ELR (cell line): ENCODE data around the gene RAB23.
A peak's percentile ranks its signal among the peaks of the same experiment; 100 is the strongest.

Experiments
- DNase-seq: peaks from one replicate; pipeline ENCODE4 v3.0.0-alpha.2; 2015; ENCODE audit warnings: low read depth

Gene RAB23

DNA sequence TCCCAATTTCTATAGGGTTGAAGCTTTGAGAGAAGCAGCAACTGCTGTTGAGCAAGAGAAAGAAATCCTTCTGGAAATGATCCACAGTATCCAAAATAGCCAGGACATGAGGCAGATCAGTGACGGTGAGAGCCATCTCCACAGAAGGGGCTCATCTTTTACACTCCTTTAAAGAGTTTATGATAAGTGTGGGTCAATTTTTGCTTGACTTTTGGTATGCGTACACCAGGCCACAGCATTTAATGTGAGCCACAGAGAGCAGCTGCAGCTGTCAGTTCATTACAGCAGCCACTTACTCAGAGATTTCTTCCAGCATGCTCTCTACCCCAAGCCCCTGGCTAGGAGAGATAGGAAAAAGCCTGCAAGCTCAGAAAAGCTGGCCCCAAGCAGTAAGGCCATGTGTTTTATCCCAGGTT, 40.1 kb downstream of the RAB23 start:
- no peak for DNase-seq

DNA sequence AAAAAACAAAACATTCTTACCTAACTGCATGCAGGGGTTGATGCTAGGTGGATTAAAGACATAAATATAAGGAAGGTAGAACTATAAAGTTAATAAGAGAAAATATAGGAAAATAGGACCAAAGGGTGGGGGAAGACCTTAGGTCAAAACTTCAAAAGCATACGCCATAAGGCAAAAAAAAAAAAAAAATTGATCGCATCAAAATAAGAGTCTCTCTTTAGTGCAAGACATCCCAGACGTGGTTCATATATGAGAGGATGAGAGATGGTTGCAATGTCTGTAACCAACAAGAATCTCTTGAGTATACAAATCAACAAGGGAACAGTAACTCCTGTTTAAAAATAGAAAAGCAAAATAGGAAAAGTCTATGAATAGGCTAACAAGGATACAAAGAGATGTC, 41.5 kb downstream of the RAB23 start:
- DNase-seq, result no peak

DNA sequence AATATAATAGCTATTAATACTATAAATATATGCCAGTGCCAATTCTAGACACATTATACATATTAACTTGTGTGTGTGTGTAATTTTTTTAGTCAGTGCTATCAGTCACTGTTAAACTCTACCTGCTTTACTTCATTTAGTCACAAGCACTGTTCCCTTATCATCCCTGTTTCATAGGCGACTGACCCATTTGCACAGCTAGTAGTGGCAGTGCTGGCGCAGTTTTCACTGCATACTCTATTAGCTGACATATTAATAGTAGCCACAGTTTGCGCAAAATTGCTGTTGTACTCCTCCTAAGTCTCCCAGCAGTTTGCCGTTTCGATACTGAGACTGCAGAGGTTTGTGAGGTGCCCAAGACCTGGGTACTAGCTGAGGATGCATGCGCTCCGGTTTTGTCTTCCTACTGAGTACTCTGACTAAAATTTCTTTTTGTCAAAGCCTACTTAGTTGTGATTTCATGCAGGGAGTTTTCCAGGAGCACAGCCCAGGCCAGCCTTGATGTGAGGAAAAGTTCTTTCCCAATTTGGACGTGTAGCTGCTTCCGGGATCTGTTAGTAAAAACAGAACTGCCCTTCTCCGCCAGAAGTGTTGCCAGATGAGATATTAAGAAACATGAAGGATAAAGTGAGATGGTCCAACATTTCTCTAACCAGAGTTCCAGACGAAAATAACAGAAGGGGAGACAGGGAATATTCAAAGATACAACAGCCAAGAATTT, 44.4 kb downstream of the RAB23 start:
- no peak for DNase-seq

DNA sequence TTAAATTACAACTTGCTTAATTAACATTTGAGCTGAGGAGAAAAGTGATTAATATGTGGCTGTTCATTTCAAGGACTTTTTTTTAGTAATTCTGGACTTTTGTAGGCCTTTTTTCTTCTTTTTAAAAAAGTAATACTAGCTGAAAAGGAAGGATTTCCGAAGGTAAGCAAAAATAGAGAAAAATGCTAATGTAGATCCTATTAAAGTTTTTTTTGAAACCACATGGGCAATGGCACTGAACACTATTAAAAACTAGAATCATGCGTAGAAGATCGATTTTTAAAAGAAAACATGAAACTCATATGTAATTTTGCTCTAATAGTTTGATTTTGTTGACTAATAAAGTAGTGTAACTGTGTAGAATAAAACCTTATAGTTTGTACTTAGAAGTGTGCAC, 47.6 kb downstream of the RAB23 start:
- peak; percentile 5 for DNase-seq

DNA sequence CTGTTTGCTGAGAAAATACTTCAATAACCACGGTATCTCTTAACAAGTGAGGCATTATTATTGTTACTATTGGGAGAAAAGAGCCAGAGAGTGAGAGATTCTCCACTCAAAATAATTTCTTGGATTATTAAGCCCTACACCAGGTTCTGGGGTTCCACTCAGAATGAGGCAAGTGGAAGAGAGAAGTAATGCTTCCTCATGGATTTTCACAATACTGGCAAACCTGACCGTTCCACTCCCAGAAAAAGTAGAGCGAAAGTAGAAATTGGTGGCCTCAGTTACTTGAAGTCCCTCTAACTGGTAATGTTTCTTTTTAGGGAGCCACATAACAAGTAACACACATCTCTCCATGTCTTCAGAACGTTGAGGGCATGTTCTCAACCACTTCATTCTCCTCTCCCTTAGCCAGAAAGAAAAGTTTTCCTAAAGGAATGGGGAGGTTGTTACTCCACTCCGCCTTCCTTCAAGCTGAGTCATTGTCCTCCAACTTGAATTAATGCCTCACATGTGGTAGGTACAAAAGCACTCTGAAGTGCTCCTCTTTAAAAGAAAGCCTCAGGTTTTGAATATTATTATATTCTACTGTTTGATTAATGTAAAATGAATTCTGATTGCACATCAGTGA, 48.1 kb downstream of the RAB23 start:
- peak; percentile 88 for DNase-seq

DNA sequence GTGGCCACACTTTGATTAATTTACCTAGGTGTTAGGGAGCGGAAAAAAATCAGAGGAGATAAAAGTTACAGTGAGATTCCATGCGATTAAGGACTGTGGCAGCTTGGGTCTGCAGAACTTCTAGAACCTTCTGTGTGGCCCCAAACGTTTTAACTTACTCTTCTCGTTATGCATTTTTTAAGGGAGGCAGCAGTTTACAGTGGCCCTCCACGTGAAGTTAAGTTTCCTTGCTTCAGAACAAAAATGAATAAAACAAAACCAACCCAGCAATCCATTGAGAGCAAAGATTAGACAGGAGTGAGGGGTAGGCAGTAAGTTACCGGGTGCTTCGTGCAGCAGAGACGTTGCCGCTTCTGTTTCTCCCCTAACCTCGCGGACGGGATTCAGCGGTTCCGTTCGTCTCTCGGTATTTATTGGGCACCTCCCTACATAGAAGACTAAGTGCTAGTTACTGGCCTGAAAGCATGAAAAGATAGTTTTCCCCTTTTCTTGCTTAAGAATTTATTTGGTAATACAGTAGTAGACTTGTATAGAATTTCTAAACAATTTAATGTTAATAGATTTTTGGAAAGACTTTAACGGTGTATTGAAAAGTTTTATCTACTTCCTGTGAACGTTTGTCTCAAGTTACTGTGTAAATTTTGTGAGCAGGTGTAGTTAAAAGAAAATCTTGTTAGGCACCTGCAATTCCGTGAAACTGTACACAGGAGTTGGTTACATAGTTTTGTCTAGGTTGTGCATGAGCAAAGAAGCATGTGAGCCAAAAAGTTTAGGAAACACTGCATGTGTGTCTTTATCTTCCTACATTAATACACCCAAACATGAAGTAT, 48.8 kb downstream of the RAB23 start:
- peak; percentile 67 for DNase-seq

DNA sequence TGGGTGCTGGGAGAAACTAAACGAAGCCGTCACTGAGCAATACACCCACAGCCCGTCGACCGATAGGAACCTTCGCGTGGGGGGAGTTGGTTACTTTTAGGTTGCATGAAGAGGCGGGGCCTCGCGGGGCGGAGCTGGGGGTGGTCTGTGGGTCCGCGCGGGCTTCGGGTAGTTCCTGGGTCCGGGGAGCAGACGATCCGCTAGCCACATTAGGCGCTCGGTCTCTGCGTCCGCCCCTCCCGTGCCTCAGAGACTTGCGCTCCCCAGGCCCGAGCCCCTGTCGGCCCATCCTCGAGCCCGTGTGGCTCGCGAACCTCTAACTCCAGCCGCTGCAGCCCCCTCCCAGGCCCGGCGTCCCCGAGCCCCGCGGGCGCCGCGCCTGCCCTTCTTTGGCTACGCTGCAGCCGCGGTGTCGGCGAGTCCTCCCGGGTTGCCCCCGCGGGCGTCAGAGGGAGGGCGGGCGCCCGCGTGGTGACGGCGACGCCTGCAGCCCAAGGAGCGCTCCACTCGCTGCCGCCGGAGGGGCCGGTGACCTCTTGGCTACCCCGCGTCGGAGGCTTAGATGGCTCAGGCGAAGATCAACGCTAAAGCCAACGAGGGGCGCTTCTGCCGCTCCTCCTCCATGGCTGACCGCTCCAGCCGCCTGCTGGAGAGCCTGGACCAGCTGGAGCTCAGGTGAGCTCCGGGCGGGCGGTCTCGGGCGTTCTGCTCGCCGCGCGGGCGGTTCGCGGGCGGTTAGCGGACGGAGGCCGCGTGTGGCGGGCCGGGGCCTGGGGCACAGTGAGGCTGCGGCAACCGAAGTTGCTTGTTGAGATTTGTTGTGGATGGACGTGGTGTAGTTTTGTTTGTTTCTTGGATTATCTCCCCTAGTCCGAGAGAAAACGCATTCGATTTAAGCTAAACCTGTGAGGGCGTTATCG, 49.7 kb downstream of the RAB23 start, which contains the start of gene BAG2:
TSS of gene BAG2 (plus strand) at position 191 of the 920 bp plus-strand sequence. CDS start at position 563, 372 bp downstream.
- DNase-seq, result peak; percentile 93

DNA sequence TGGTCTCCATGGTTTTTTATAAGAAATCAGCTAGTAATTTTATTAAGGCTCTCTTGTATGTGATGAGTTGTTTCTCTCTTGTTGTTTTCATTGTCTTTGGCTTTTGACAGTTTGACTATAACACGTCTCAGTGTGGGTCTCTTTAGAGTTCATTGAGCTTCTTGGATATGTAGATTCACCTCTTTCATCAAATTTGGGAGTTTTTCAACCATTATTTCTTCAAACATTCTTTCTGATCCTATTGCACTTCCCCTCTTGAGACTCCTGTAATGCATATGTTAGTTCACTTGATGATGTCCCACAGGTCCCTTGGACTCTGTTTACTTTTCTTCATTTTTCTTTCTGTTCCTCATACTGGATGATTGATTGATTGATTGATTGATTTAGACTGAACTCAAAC, 57.0 kb downstream of the RAB23 start:
- no peak for DNase-seq

DNA sequence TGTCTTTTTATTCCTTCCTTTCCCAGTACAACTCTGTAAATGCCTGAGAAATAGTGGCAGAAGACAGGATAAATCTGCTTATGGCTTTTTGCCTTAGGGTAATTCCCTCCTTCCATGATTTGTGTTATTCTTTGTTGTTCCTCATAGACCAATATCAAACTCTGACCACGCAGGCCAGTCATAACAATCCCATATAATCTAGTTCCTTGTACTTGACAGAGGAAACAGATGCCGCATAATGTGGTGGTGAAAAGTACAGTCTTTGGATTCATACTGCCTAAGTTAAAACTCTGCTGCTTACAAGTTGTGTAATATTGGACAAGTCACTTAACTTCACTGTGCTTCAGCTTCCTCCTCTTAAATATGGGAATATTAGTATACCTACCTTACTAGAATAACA, 58.2 kb downstream of the RAB23 start:
- no peak for DNase-seq

DNA sequence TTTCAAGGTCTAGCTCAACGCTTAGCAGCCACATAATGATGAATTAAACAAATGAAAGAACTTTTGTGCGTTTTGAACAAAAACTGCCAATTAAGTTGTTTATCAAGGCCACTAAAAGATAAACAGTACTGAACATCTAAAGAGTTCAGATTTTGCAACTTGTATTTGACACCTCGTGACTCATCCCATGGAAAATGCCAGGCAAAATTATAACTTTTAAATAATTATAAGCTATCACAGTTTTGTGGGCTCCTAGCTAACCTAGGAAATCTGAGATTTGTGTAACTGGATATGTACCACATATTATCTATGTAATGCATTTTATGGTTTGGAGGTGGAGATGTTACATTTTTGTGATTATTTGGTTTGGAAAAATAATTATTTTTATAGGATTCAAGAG, 59.6 kb downstream of the RAB23 start:
- peak; percentile 18 for DNase-seq

DNA sequence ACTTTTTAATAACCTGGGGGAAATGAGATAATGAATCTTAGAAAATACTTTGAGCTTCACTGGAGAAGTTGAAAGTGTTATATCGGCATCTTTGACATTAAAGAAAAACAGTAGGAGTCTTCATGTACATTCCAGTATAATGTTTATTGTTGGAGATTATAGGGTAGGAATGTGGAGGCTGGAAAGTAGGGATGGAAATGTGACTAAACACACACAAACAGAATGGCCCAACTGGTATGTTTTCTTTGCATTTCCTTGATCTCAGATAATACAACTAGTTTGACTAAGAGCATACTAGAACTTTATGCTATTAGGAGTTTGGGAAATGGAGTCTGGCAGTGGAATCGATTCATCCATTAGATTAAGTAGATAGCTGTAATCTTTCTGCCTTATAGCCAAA, 60.1 kb downstream of the RAB23 start:
- DNase-seq, result no peak

DNA sequence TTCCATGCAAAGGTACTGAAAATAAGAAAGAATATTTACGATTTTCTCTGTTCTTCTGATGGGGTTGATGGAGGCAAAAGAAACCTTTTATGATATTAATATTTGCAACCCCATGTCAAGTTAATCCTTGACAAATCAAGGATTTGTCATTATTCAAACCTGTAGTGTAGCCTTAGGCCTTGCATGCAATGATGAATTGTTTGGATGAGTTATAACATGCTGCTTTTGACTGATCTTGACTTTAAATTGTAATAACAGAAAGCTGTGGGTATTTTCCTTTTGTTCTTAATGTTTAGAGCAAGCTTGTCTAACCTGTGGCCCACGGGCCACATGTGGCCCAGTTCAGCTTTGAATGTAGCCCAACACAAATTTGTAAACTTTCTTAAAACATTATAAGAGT, 63.0 kb downstream of the RAB23 start:
- DNase-seq, result no peak

DNA sequence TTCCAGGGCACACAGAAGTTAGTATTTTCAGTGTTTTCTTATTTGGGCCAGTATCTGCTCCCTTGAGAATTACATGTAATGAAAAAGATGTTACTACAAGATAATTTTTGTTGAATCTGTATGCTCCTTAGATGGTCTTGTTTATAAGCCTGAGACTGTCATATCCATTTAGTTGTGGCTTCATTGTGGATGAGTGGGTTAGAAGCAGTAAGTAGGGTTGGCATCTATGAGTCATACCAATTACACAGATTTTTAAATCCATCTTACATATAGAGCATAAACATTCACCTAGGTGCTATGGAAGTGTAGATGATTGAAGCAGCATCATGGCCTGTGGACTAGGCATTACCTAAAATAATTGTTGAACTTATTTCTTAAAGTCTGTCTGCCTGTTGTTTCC, 63.4 kb downstream of the RAB23 start:
- peak; percentile 77 for DNase-seq

DNA sequence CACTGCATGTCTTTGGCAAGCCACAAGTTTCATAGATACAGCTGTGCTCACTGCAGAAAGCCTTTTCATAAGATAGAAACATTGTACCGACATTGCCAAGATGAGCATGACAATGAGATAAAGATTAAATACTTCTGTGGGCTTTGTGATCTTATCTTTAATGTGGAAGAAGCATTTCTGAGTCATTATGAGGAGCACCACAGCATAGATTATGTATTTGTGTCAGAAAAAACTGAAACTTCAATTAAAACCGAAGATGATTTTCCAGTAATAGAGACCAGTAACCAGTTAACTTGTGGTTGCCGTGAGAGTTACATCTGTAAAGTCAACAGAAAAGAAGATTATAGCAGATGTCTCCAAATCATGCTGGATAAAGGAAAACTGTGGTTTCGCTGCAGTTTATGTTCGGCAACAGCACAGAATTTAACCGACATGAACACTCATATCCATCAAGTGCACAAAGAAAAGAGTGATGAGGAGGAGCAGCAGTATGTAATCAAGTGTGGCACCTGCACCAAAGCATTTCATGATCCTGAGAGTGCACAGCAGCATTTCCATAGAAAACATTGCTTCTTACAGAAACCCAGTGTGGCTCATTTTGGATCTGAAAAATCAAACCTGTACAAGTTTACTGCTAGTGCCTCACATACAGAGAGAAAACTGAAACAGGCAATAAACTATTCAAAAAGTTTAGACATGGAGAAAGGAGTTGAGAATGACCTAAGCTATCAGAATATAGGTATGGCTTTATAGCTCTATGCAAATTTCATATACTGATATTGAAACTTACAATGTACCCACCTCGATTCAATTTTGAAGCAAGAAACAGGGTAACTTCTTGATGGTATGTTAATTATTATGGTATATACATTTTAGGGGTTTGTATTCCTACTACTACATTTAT, 73.9 kb downstream of the RAB23 start:
- no peak for DNase-seq

DNA sequence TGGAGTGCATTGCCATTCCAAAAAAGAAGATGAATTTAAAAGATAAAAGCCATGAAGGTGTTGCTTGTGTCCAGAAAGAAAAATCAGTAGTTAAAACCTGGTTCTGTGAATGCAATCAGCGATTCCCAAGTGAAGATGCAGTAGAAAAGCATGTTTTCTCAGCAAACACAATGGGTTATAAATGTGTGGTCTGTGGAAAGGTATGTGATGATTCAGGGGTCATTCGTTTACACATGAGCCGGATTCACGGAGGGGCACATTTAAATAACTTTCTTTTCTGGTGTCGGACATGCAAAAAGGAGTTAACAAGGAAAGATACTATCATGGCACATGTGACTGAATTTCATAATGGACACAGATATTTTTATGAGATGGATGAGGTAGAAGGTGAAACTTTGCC, 74.7 kb downstream of the RAB23 start:
- peak; percentile 15 for DNase-seq

DNA sequence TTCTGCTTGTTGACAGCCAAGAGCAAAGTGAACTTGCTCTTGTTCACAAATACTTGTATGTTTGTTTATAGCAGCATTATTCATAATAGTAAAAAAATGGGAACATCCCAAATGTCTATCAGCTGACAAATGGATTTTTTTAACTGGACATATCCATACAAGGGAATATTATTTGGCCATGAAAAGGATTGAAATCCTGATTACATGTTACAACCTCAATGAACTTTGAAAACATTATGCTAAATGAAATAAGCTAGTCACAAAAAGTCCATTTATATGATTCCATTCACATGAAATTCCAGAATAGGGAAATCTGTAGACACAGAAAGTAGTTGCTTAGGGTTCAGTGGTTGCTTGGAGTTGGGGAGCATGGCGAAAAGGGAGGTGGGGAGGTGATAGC, 78.4 kb downstream of the RAB23 start:
- DNase-seq, result no peak

DNA sequence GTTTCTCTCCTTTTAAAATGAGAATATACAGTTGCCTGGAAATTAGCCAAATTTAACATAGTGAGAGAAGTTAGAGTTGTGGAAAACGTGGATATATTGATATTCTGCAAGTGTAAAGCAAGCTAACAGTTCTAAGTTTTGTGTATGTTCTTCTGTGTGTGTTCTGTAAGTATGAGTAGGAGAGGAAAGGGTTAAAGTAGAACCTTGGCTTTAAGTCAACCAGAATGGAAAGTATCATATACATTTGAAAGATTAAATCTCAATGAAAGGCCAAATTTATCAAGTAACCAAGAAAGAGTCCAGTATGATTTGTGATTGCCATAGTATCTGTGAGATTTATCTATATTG, 80.0 kb downstream of the RAB23 start:
- DNase-seq, result no peak

DNA sequence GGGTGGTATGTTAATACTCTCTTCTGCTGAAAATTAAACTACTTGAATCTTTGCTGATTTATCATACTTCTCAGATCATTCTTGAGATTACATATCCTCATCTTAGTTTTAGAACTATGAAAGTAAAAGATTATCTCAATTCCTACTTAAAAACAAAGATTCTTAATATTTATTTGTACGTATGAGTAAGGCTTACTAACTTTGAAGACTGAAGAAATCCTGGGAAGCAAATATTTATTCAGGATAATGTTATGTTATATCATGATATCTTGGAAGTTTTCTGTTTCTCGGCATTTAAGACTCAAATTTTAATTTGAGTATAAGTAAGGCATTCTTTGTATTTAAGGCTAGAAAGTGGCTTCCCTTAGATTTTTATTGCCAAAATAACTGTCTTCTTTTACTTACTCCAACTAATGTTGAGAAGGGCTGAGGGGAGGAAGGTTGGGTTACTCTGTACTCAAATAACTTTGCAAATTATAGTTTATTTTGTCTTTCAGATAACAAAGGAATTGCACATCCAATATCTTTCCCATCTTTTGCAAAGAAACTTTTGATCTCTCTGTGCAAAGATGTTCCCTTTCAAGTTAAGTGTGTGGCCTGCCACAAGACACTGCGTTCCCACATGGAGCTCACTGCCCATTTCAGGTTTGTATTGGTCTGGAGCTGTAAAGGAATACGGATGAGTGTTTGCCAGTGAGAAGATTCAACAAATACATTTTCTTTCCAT, 80.5 kb downstream of the RAB23 start:
- DNase-seq, result no peak

DNA sequence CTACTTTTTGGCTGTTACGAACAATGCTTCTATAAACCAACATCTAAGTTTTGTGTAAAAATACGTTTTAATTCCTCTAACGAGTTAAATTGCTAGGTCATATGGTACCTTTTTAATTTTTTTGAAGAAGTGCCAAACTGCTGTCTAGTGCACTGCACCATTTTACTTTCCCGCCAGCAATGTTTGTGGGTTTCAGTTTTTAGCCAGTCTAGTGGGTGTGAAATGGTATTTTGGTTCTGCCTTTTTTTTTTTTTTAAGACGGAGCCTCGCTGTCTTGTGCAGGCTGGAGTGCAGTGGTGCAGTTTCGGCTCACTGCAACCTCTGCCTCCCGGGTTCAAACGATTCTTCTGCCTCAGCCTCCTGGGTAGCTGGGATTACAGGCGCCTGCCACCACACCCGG, 84.1 kb downstream of the RAB23 start:
- DNase-seq, result no peak

DNA sequence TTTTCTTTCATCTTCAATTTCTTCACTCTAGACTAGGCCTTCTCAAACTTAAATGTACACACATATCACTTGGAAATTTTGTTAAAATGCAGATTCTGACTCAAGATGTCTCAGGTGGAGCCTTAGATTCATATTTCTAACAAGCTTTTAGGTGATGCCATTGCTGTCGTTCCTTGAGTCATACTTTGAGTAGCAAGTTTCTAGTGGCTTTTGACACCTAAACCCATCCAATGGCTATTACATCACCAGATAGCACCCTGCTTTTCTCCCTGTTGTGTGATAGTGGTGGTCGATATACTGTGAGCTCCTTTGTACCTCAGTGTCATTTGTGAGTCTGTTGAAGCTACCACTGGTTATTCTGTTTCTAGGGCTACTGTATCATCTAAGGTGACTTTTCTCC, 84.8 kb downstream of the RAB23 start:
- no peak for DNase-seq
